ENCODE measurements around the gene OR11H12.
"Not testable (repeated sequence)": the region's sequence is repeated elsewhere in the genome, so short reads cannot be mapped to it uniquely, and the experiment has no call there.

The OR11H12 gene

GRCh38 chr14:18600817-18601216 lies at the start of gene OR11H12:
Gene OR11H12 (plus strand): TSS chr14:18601117. CDS start chr14:18601117, 0 bp downstream.
- CTCF ChIA-PET; H3K4me3 ChIP-seq (ENCODE audit: low read depth, low read length); H3K4me1 ChIP-seq (ENCODE audit: control insufficient read depth, insufficient read depth, low read length); H3K27ac ChIP-seq (ENCODE audit: extremely low read depth, low read depth, low read length); H3K36me3 ChIP-seq (ENCODE audit: control insufficient read depth in 2 of 2, insufficient read depth in 1 of 2, low read length in 2 of 2); POLR2A ChIA-PET; H3K9me3 ChIP-seq (ENCODE audit: control insufficient read depth, insufficient read depth, low read depth, low read length): not testable (repeated sequence)

- not testable (repeated sequence) for H3K4me3 ChIP-seq (ENCODE audit: low read depth, low read length)
Measured at GRCh38 chr14:18582908-18583307, 18.0 kb upstream of the OR11H12 start.

GRCh38 chr14:18626610-18627213 lies 25.8 kb downstream of the OR11H12 start:
- POLR2A ChIA-PET; H3K4me1 ChIP-seq (ENCODE audit: control insufficient read depth, insufficient read depth, low read length); H3K36me3 ChIP-seq (ENCODE audit: control insufficient read depth in 2 of 2, insufficient read depth in 1 of 2, low read length in 2 of 2); CTCF ChIA-PET; H3K27ac ChIP-seq (ENCODE audit: extremely low read depth, low read depth, low read length); H3K9me3 ChIP-seq (ENCODE audit: control insufficient read depth, insufficient read depth, low read depth, low read length); H3K4me3 ChIP-seq (ENCODE audit: low read depth, low read length): not testable (repeated sequence)

More at GRCh38 chr14:18582908-18583307, 18.0 kb upstream of the OR11H12 start:
- H3K27ac ChIP-seq (ENCODE audit: extremely low read depth, low read depth, low read length); H3K4me1 ChIP-seq (ENCODE audit: control insufficient read depth, insufficient read depth, low read length); H3K36me3 ChIP-seq (ENCODE audit: control insufficient read depth in 2 of 2, insufficient read depth in 1 of 2, low read length in 2 of 2); CTCF ChIA-PET; POLR2A ChIA-PET; H3K9me3 ChIP-seq (ENCODE audit: control insufficient read depth, insufficient read depth, low read depth, low read length): not testable (repeated sequence)

GRCh38 chr14:18636066-18636465 lies 35.1 kb downstream of the OR11H12 start:
- H3K36me3 ChIP-seq (ENCODE audit: control insufficient read depth in 2 of 2, insufficient read depth in 1 of 2, low read length in 2 of 2); POLR2A ChIA-PET; CTCF ChIA-PET; H3K4me3 ChIP-seq (ENCODE audit: low read depth, low read length); H3K9me3 ChIP-seq (ENCODE audit: control insufficient read depth, insufficient read depth, low read depth, low read length); H3K27ac ChIP-seq (ENCODE audit: extremely low read depth, low read depth, low read length); H3K4me1 ChIP-seq (ENCODE audit: control insufficient read depth, insufficient read depth, low read length): not testable (repeated sequence)

GRCh38 chr14:18638032-18638431 lies 37.1 kb downstream of the OR11H12 start:
- CTCF ChIA-PET; H3K4me3 ChIP-seq (ENCODE audit: low read depth, low read length); H3K27ac ChIP-seq (ENCODE audit: extremely low read depth, low read depth, low read length); H3K36me3 ChIP-seq (ENCODE audit: control insufficient read depth in 2 of 2, insufficient read depth in 1 of 2, low read length in 2 of 2); H3K9me3 ChIP-seq (ENCODE audit: control insufficient read depth, insufficient read depth, low read depth, low read length); POLR2A ChIA-PET; H3K4me1 ChIP-seq (ENCODE audit: control insufficient read depth, insufficient read depth, low read length): not testable (repeated sequence)

- H3K9me3 ChIP-seq (ENCODE audit: control insufficient read depth, insufficient read depth, low read depth, low read length); POLR2A ChIA-PET; CTCF ChIA-PET: not testable (repeated sequence)
Measured at GRCh38 chr14:18638785-18639184, 37.9 kb downstream of the OR11H12 start.

GRCh38 chr14:18646075-18646730 lies 45.3 kb downstream of the OR11H12 start:
- H3K4me3 ChIP-seq (ENCODE audit: low read depth, low read length); H3K36me3 ChIP-seq (ENCODE audit: control insufficient read depth in 2 of 2, insufficient read depth in 1 of 2, low read length in 2 of 2); CTCF ChIA-PET; H3K27ac ChIP-seq (ENCODE audit: extremely low read depth, low read depth, low read length); POLR2A ChIA-PET; H3K4me1 ChIP-seq (ENCODE audit: control insufficient read depth, insufficient read depth, low read length); H3K9me3 ChIP-seq (ENCODE audit: control insufficient read depth, insufficient read depth, low read depth, low read length): not testable (repeated sequence)

More at GRCh38 chr14:18638785-18639184, 37.9 kb downstream of the OR11H12 start:
- not testable (repeated sequence) for H3K27ac ChIP-seq (ENCODE audit: extremely low read depth, low read depth, low read length); H3K4me3 ChIP-seq (ENCODE audit: low read depth, low read length); H3K36me3 ChIP-seq (ENCODE audit: control insufficient read depth in 2 of 2, insufficient read depth in 1 of 2, low read length in 2 of 2); H3K4me1 ChIP-seq (ENCODE audit: control insufficient read depth, insufficient read depth, low read length)
